Measurements from ENCODE around the gene DDX49. TPM values are rescaled to one million over a fixed set of nuclear protein-coding genes. Genes with fewer than 3 reads are reported as not detected.

DDX49 gene
- total and polyA plus RNA-seq, 2 of the 4 experiments (the other 2 are of a cell fraction) = 50.9 to 52.1 TPM

DNA sequence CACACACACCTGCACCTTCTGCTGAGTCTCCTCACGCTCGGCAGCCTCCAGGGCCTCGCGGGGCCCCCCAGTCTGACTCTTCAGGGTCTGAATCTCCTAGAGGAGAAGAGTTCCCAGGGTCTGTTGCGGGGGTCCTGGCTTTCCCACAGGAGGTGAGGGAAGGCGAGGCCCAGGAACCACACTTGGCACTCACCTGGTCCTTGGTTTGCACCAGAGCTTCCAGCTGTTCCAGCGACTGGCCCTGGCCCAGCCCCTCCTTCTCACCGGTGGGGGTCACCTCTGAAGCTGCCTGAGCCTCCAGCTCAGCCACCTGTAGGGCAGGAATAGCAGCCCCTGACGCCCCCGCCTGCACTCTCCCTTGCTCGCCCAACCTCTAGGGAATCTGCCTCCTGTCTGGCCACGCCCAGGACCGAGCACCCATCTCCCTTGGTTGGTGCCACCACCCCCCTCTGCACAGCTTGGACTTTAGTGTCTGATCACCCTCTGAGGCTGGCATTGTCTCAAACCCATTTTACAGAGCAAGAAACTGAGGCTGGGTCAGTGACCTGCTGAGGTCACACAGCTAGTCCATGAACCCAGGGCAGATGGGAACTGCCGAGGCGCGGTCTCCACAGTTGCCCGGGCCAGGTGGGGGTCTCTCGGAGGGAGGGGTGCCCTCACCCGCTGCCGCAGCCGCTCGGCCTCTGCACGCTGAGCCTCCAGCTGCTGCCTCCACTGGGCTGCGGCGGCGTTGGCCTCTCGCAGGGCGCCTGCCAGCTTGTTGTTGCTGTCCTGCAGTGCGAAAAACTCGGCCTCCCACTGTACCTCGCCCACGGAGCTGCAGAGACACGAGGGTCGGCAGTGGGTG, 12.0 kb downstream of the DDX49 start:
- Histone ChIP-seq H4K5ac (ENCODE audit: low read depth, low read length) (no peak overlapping the region), H2BK15ac (ENCODE audit: low read depth, low read length) (no peak overlapping the region), H2AK5ac (ENCODE audit: low read depth, low read length) (no peak overlapping the region), H3K18ac (ENCODE audit: low read depth, low read length) (no peak overlapping the region), H3K36me3 (ENCODE audit: control insufficient read depth, insufficient read depth, low read length) (peaks cover 64% of the 10 kb centered on the region), H3K4me3 (ENCODE audit: insufficient read depth, low read depth, low read length) (no peak overlapping the region), H3K9ac (ENCODE audit: low read depth, low read length) (no peak overlapping the region), H4K20me1 (ENCODE audit: insufficient read depth, low read length) (peaks cover 26% of the 10 kb centered on the region), H2BK20ac (ENCODE audit: low read depth, low read length) (no peak overlapping the region), H2BK120ac (ENCODE audit: low read depth, low read length) (no peak overlapping the region), H2BK5ac (ENCODE audit: low read depth, low read length, poor library complexity, severe bottlenecking) (no peak overlapping the region), H3K79me1 (ENCODE audit: low read depth in 1 of 2, low read length in 2 of 2) (peaks cover 15 to 28% of the 10 kb centered on the region in 2 experiments), H3K4me1 (ENCODE audit: control insufficient read depth, insufficient read depth, low read length) (no peaks in the 10 kb centered on the region), H3K27me3 (ENCODE audit: control insufficient read depth, insufficient read depth, low read length) (no peaks in the 10 kb centered on the region), H3K27ac (ENCODE audit: insufficient read depth, low read length) (no peak overlapping the region), H2AK9ac (replicated peaks; ENCODE audit: low read depth, low read length, poor library complexity) (no peak overlapping the region), H4K91ac (ENCODE audit: insufficient read depth, low read depth, low read length) (no peak overlapping the region), H3K4me2 (ENCODE audit: low read depth, low read length) (no peak overlapping the region), H3K23ac (ENCODE audit: low read depth, low read length) (no peak overlapping the region), H4K8ac (ENCODE audit: low read depth in 2 of 2, low read length in 2 of 2) (no peak overlapping the region), H3K14ac (replicated peaks; ENCODE audit: low read depth, low read length) (no peak overlapping the region), H3K9me1 (ENCODE audit: insufficient read depth, low read length) (no peaks in the 10 kb centered on the region; the same call in 1 of the 2 replicates), H2AFZ (replicated peaks; ENCODE audit: low read length, poor library complexity) (no peak overlapping the region), H3K9me3 (ENCODE audit: control insufficient read depth, insufficient read depth, low read length) (no peaks in the 10 kb centered on the region), H3K4ac (ENCODE audit: low read depth, low read length) (no peak overlapping the region), H3K56ac (ENCODE audit: extremely low read depth, insufficient read depth, low read length) (no peak overlapping the region)
- dilution Hi-C loops (cut with HindIII; ENCODE audit: low sequenced_read_pairs, unreplicated experiment) = no loop called here
- DNase-seq (no peak), ATAC-seq (ENCODE audit: low read depth) (no peak)
- WGBS, 2 experiments (ENCODE audit: extremely low coverage in 2 of 2, insufficient read length in 1 of 2) = 92% methylated on average over 19 of the region's 34 CpGs; no CpG with 5 or more reads in 1 of the 2 experiments
- BruUV-seq (replicated peaks) = no TSS peak
- CTCF ChIA-PET = interaction anchor here (0.6 kb wide), 1 partner anchor 64 kb away, joined by 4 read pairs; no protein-coding TSS in a partner anchor
- no peak for TF ChIP-seq NFE2L2 (IDR thresholded peaks at IDR 0.05; ENCODE audit: low read depth, low read length)
- no peak for TF ChIP-seq CHD1 (IDR thresholded peaks at IDR 0.05; ENCODE audit: low read depth, low read length)
- intact Hi-C loops (cut with micrococcal nuclease) = no loop called here
- POLR2A ChIA-PET (ENCODE audit: unreplicated experiment) = no interaction called here
- in situ Hi-C loops (cut with MboI; ENCODE audit: low sequenced_read_pairs) = no loop called here
